Activated T-cell treated with anti-CD3 and anti-CD28 coated beads for 24 hours (primary cell): Measurements from ENCODE around the gene SAXO1.
"Not testable (repeated sequence)": the region's sequence is repeated elsewhere in the genome, so short reads cannot be mapped to it uniquely, and the experiment has no call there.

Experiments used
- DNase-seq: peaks from one replicate; pipeline ENCODE4 v3.0.0-alpha.2; 2020; ENCODE audit warnings: low read depth

SAXO1 gene, protein sequence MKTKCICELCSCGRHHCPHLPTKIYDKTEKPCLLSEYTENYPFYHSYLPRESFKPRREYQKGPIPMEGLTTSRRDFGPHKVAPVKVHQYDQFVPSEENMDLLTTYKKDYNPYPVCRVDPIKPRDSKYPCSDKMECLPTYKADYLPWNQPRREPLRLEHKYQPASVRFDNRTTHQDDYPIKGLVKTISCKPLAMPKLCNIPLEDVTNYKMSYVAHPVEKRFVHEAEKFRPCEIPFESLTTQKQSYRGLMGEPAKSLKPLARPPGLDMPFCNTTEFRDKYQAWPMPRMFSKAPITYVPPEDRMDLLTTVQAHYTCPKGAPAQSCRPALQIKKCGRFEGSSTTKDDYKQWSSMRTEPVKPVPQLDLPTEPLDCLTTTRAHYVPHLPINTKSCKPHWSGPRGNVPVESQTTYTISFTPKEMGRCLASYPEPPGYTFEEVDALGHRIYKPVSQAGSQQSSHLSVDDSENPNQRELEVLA

GRCh38 chr9:19033015-19033414 lies at the start of gene SAXO1:
Gene SAXO1, minus strand, starts transcription at chr9:19033209. Its CDS starts 301 bp downstream, at chr9:19032908.
- DNase-seq: no peak

GRCh38 chr9:19074836-19075235 lies 41.8 kb upstream of the SAXO1 start:
- DNase-seq: no peak

GRCh38 chr9:19074229-19074628 lies 41.2 kb upstream of the SAXO1 start:
- no peak for DNase-seq

DNA sequence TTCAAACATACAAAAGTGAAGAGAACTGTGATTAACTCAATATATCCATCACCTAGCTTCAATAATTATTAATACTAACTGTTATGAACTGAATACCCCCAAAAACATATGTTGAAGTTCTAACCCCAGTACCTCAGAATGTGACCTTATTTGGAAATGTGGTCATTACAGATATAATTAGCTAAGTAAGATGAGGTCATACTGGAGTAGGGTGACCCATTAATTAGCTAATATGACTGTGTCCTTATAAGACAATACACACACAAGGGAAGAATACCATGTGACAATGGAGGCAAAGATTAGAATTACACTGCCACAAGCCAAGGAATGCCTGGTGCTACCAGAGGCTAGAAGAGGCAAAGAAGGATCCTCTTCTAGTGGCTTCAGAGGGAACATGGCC lies 24.0 kb upstream of the SAXO1 start:
- DNase-seq: no peak

DNA sequence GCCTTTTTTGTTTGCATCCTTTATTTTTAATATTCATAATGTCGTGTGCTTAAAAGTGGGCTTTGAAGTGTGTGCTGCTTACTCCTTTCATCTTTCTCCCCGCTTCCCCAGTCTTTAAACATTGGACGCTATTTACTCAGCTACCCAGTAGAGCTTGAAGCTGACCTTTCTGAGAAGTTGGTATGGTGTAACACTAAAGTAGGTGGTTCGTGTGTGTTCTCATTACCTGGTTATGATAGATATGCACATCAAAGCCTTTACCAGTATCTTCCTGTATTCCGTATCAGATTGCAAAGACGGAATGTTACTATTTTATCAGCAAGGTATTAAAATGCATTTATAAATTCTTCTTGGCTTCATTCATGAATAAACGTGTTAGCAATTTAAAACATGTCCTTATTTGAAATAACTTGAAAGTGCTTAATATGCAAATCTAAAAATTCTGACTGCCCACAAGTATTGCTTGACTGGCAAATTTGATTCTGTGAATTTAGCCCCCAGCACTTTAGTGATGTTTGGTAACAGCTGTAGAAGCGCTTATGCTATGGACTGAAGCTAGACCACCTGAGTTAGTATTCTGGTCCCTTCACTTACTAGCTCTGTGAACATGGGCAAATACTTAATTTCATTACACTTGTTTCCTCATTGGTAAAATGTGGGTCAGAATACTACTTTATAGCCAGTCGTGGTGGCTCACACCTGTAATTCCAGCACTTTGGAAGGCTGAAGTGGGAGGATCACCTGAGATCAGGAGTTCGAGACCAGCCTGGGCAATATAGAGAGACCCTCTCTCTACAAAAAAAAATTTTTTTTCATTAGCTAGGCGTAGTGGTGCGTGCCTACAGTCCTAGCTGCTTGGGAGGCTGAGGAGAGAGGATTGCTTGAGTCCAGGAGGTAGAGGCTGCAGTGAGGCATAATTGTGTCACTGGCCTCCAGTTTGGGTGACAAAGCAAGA lies 17.9 kb upstream of the SAXO1 start:
- DNase-seq: no peak

GRCh38 chr9:19049917-19050636 lies 17.1 kb upstream of the SAXO1 start:
- no peak for DNase-seq

DNA sequence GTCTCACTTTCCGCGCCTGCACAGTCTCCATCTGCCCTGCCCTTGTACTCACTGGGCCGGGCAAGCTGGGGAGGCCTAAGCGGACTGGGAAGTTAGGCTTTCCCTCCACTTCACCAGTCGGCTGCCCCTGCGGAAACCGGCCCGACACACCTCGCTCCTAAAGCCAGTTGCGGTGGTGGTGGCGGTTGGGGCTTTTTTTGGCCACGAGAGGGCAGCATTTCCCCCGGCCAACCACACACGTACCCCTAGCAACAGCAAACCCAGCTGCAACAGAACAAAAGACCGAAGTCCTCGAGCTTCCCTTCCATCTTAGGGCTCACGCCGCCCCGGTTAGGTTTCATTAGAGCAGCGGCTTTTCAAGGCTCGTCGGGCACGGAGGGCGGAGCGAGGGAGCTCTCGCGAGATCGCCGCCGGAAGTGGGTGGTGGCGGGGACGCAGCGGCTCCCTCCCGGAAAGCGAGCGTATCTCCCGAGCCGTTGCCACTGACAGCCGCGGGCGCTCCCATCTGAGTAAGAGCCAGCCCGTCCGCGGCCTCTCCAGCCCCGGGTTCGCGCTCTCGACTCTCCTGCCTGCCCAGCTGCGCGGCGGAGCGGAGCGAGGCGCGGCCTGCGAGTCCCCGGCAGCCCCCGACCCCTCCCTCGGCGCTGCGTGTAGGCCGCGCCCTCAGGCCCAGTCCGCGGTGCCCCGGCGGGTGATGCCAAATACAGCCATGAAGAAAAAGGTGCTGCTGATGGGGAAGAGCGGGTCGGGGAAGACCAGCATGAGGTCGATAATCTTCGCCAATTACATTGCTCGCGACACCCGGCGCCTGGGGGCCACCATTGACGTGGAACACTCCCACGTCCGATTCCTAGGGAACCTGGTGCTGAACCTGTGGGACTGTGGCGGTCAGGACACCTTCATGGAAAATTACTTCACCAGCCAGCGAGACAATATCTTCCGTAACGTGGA lies 16.2 kb upstream of the SAXO1 start, which contains the start of gene RRAGA:
RRAGA (plus strand) TSS at position 462 of the 951 bp plus-strand sequence; CDS start at position 695, 233 bp downstream.
- DNase-seq: peak; percentile 88

DNA sequence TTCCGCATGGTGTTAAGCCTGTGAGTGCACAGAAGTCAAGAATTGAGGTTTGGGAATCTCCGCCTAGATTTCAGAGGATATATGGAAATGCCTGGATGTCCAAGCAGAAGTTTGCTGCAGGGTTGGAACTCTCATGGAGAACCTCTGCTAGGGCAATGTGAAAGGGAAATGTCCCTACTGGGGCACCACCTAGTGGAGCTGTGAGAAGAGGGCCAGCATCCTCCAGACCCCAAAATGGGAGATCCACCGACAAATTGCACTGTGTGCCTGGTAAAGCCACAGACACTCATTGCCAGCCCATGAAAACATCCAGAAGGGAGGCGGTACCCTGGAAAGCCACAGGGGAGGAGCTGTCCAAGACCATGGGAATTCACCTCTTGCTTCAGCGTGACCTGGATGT lies 3.6 kb upstream of the SAXO1 start:
- no peak for DNase-seq

- no peak for DNase-seq
Observed at GRCh38 chr9:19032406-19032805, 603 bp downstream of the SAXO1 start.

GRCh38 chr9:19030899-19031298 lies 2.1 kb downstream of the SAXO1 start:
- no peak for DNase-seq

DNA sequence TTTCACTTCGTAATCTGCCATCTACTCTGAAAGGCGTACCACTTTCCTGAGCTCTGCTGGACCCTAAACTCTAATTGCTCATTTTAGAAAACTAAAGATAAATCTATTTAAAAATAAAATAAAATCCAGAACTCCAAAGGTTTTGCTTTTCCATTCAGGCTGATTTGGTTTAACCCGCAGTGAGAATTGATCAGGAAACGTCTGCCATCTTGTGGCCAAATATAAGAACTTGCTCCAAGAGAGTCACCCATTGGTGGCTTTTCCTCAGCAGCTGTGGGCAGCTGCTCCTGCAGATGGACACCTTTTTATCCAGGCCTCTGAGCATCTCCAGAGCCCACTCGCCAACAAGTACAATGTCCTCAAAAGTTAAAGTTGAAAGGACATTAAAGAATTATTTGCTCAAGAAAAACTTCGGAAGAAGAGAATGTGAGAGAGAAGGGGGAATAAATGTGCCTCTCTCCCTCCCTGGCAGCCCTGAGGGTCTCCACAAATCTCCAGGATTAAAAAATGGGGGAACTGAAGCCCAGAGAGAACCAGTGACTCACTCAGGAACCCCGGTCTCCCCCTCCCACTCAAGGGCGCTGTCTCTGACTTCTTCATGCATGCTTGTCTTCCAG lies 4.1 kb downstream of the SAXO1 start:
- peak; percentile 12 for DNase-seq

DNA sequence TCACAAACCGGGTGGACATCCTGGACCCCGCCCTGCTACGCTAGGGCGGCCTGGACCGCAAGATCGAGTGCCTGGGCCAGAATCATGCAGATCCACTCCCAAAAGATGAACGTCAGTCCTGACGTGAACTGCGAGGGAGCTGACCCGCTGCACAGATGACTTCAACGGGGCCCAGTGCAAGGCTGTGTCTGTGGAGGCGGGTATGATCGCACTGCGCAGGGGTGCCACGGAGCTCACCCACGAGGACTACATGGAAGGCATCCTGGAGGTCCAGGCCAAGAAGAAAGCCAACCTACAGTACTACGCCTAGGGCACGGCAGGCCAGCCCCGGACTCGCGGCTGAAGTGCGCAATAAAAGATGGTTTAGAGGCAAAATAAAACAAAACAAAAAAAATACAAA lies 5.2 kb downstream of the SAXO1 start:
- no peak for DNase-seq

GRCh38 chr9:19026375-19026774 lies 6.6 kb downstream of the SAXO1 start:
- no peak for DNase-seq

GRCh38 chr9:19023078-19023477 lies 9.9 kb downstream of the SAXO1 start:
- DNase-seq: no peak

GRCh38 chr9:19022206-19022605 lies 10.8 kb downstream of the SAXO1 start:
- no peak for DNase-seq

- not testable (repeated sequence) for DNase-seq
Observed at GRCh38 chr9:19021649-19022048, 11.4 kb downstream of the SAXO1 start.

- no peak for DNase-seq
Observed at GRCh38 chr9:19020886-19021455, 12.0 kb downstream of the SAXO1 start.

GRCh38 chr9:19018201-19018600 lies 14.8 kb downstream of the SAXO1 start:
- no peak for DNase-seq

DNA sequence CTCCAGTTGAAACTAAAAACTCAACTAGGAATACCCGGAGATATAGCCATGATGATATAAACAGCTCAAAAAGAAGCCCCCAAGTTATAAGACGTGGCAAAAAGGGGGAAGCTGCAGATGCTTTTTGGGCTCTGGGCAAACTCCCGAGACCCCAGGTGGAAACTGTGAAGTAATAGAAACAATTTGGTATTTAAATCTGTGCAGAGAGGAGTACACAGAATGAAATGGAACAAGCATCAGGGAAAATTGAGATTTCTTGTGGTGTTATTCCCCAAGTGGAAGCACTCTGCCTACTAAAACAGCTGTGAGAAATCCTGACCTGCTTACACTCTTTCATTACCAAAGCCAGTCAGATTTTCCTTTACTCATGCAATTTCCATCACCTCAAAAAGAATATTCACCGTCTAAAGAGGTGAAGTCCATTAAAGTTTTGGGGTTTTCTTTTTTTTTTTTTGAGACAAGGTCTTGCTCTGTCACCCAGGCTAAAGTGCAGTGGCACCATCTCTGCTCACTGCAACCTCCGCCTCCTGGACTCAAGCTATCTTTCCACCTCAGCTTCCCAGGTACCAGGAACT lies 23.5 kb downstream of the SAXO1 start:
- DNase-seq: no peak

GRCh38 chr9:19000133-19000532 lies 32.9 kb downstream of the SAXO1 start:
- no peak for DNase-seq
